PFSK-1 (cell line): ENCODE data around the gene TRPM3.

Experiments used
- FOXP2 ChIP-seq: optimal IDR thresholded peaks from 2 replicates; pipeline ENCODE3; 2011; ENCODE audit warnings: borderline replicate concordance, control low read depth, inconsistent platforms; ENCODE audit not compliant: insufficient read depth; ENCODE audit errors: extremely low read length, extremely low read depth
- POLR2AphosphoS5 ChIP-seq: IDR thresholded peaks from 2 replicates; pipeline ENCODE4 v1.6.1; 2012; ENCODE audit warnings: low read depth, mild to moderate bottlenecking, control low read depth, low read length, moderate library complexity
- SIN3A ChIP-seq: IDR thresholded peaks from 2 replicates; pipeline ENCODE4 v1.6.1; 2012; ENCODE audit warnings: mild to moderate bottlenecking, low read length, moderate library complexity, borderline replicate concordance; ENCODE audit not compliant: insufficient read depth
- TAF1 ChIP-seq: IDR thresholded peaks from 2 replicates; pipeline ENCODE4 v1.6.1; 2012; ENCODE audit warnings: low read length, control low read depth, borderline replicate concordance; ENCODE audit not compliant: insufficient read depth
- TF ChIP-seq, protein P1 (sequence below), 2 experiments: IDR thresholded peaks; 2 replicates each; pipeline versions ENCODE4 v1.6.1 to v1.8.0; 2011 to 2012; ENCODE audit warnings: low read depth in 2 of 2, low read length in 2 of 2, control low read depth in 1 of 2, inconsistent platforms in 1 of 2, mild to moderate bottlenecking in 1 of 2, moderate library complexity in 1 of 2; ENCODE audit not compliant: insufficient read depth in 1 of 2

Gene TRPM3

DNA sequence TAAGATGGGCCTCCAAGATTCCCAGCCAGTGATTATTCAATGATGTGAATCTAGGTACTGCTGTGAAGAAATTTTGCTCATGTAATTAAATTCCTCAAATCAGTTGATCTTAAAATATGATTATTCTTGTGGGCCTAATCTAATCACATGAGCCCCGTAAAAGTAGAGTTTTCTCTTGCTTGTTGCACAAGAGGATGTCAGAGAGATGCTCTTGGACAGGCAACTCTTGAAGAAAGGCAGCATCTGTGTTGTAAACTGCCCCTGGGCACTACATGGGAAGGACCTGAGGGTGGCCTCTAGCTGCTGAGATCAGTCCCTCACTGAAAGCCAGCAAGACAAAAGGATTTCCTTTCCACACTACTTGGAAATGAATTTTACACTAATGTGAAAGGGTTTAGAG is 132.9 kb downstream of the TRPM3 start:
- TF ChIP-seq SIN3A (no peak), FOXP2 (no peak), POLR2AphosphoS5 (no peak), TAF1 (no peak)
- TF ChIP-seq, protein P1, sequence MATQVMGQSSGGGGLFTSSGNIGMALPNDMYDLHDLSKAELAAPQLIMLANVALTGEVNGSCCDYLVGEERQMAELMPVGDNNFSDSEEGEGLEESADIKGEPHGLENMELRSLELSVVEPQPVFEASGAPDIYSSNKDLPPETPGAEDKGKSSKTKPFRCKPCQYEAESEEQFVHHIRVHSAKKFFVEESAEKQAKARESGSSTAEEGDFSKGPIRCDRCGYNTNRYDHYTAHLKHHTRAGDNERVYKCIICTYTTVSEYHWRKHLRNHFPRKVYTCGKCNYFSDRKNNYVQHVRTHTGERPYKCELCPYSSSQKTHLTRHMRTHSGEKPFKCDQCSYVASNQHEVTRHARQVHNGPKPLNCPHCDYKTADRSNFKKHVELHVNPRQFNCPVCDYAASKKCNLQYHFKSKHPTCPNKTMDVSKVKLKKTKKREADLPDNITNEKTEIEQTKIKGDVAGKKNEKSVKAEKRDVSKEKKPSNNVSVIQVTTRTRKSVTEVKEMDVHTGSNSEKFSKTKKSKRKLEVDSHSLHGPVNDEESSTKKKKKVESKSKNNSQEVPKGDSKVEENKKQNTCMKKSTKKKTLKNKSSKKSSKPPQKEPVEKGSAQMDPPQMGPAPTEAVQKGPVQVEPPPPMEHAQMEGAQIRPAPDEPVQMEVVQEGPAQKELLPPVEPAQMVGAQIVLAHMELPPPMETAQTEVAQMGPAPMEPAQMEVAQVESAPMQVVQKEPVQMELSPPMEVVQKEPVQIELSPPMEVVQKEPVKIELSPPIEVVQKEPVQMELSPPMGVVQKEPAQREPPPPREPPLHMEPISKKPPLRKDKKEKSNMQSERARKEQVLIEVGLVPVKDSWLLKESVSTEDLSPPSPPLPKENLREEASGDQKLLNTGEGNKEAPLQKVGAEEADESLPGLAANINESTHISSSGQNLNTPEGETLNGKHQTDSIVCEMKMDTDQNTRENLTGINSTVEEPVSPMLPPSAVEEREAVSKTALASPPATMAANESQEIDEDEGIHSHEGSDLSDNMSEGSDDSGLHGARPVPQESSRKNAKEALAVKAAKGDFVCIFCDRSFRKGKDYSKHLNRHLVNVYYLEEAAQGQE (IDR thresholded peaks at IDR 0.05; ENCODE audit: insufficient read depth in 1 of 2, low read depth in 2 of 2, low read length in 2 of 2): no peak

DNA sequence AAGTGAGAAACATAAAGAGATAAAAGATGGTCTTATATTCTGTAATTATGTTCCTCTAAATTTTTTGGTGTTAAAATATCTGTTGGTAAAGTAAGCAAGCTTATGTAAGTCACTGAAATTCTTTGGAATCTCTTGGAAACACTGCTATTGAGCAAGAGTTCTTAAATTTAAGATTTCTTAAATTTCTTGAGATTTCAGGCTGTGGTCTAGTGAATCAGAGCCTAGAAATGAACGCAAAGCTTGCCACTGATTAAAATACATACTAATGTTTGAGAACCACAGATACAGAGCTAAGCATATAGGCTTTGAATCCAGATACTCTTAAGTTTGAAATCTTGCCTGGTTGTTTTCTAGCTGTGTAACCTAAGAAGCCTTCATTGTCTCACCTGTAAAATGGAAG is 133.4 kb downstream of the TRPM3 start:
- no peak for TF ChIP-seq SIN3A
- TF ChIP-seq POLR2AphosphoS5: no peak
- TF ChIP-seq, protein P1 (IDR thresholded peaks at IDR 0.05; ENCODE audit: insufficient read depth in 1 of 2, low read depth in 2 of 2, low read length in 2 of 2): no peak
- no peak for TF ChIP-seq TAF1
- no peak for TF ChIP-seq FOXP2

DNA sequence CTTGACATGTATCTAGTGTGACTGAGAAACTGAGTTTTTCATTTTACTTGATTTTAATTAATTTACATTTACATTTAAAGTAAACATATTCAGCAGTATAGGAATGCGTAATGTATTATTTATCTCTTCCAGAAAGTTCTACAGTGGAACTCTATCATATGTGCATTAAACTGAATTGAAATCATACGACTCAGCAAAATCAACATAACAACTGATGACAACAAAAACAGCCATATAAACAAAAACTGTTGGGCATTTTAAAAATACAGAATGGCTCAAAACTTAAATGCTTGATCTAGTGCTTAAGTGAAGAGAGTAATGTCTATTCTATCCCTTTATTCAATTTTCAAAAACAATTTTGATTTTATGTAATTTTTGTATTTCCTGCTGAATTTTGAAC is 134.4 kb downstream of the TRPM3 start:
- TF ChIP-seq TAF1: no peak
- no peak for TF ChIP-seq SIN3A
- no peak for TF ChIP-seq FOXP2
- TF ChIP-seq POLR2AphosphoS5: no peak
- TF ChIP-seq, protein P1 (IDR thresholded peaks at IDR 0.05; ENCODE audit: insufficient read depth in 1 of 2, low read depth in 2 of 2, low read length in 2 of 2): no peak

DNA sequence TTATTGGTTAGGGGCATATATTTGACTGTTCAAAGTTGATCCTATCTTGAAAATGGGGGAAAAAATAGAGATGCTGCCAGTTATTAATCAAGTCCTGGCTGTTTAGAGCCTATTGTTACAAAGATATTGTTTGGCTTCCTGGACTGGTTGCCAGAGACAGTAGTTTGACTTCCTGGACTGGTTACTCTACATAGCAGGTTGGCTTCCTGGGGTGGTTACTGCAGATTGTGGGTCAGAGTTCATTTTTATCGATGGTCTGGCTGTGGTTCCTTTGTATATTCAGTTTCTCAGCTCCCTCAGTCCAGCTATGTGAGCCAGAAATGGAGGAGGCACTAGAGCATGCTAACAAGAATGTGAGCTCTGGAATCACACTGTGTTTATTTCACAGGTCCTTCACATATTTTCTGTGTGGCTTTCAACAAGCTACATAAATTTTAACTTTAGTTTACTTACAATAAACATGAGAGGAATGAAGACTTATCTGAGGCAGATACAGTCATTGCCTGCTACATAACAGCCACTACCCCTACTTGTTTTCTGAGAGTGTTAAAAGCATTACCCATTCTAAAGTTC is 137.6 kb downstream of the TRPM3 start:
- TF ChIP-seq POLR2AphosphoS5 (no peak), TAF1 (no peak), FOXP2 (no peak), SIN3A (no peak)
- TF ChIP-seq, protein P1 (IDR thresholded peaks at IDR 0.05; ENCODE audit: insufficient read depth in 1 of 2, low read depth in 2 of 2, low read length in 2 of 2): no peak

DNA sequence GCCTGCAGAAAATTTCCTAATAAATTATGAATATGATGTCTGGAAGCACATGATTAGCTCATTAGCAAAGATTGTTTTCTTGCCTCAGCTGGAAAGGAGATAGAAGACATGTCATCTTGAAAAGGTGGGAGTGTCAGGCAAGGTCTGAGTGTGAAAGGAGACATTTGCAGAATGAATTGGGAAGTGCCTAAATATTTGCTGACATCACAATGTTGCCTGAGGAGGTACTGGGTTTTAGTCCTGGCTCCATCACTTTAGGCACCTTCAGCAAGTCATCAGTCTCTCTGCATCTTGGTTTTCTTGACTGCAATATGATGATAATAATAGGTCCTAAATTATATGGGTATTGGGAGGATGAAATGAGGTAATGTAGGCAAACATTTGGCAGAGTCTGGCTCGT is 140.1 kb downstream of the TRPM3 start:
- no peak for TF ChIP-seq SIN3A
